NT2/D1 (cell line): ENCODE data around the gene ABCA2.

Source experiments
- YY1 ChIP-seq: IDR thresholded peaks from 2 replicates; pipeline ENCODE4 v1.6.1; 2011; ENCODE audit not compliant: insufficient read length, insufficient read depth
- ZNF274 ChIP-seq: IDR thresholded peaks from 2 replicates; pipeline ENCODE4 v1.6.1; 2011; ENCODE audit warnings: mild to moderate bottlenecking, low read depth, low read length

- no peak for TF ChIP-seq YY1
- TF ChIP-seq ZNF274 = no peak
Measured at GRCh38 chr9:136997830-136998234, 30.2 kb downstream of the ABCA2 start.
